Neural cell (in vitro differentiated cells): ENCODE measurements around the gene HAUS3. TPM values are rescaled to one million over a fixed set of nuclear protein-coding genes. Genes with fewer than 3 reads are reported as not detected.

ENCODE experiments used
- H2AFZ ChIP-seq: fragments of 200-600, 300-800 bp; sonication (generic), shearing (Covaris generic); 2 replicates; pipeline ENCODE4 v1.6.0; 2014; ENCODE audit warnings: low read depth, mild to moderate bottlenecking, antibody characterized with exemption, low read length, moderate library complexity
- H3F3A ChIP-seq: fragments of 200-600 bp; shearing (Covaris generic); 2 replicates; pipeline ENCODE4 v1.6.1; 2016; ENCODE audit warnings: mild to moderate bottlenecking, moderate library complexity, mixed read lengths, antibody characterized with exemption, low read length; ENCODE audit not compliant: insufficient read depth, poor library complexity, severe bottlenecking
- H3K27ac ChIP-seq: fragments of 200-600, 300-800 bp; sonication (generic), shearing (Covaris generic); 2 replicates; pipeline ENCODE4 v1.5.1; 2014; ENCODE audit warnings: mild to moderate bottlenecking, low read length, moderate library complexity
- H3K27me3 ChIP-seq: fragments of 300-800, 200-600 bp; sonication (generic), shearing (Covaris generic); 2 replicates; pipeline ENCODE4 v1.6.0; 2014; ENCODE audit warnings: mild to moderate bottlenecking, low read depth, low read length, moderate library complexity; ENCODE audit not compliant: insufficient read depth
- H3K36me3 ChIP-seq: fragments of 300-800, 200-600 bp; sonication (generic), shearing (Covaris generic); 2 replicates; pipeline ENCODE4 v1.5.1; 2014; ENCODE audit warnings: mild to moderate bottlenecking, antibody characterized with exemption, low read length, moderate library complexity; ENCODE audit not compliant: insufficient read depth
- H3K4me2 ChIP-seq: fragments of 300-800, 200-600 bp; sonication (generic), shearing (Covaris generic); 2 replicates; pipeline ENCODE4 v1.6.0; 2014; ENCODE audit warnings: mild to moderate bottlenecking, low read length
- H3K4me3 ChIP-seq: fragments of 300-800, 200-600 bp; sonication (generic), shearing (Covaris generic); 2 replicates; pipeline ENCODE4 v1.5.1; 2014; ENCODE audit warnings: mild to moderate bottlenecking, low read length, moderate library complexity
- H3K79me2 ChIP-seq: fragments of 200-600 bp; shearing (Covaris generic); replicated peaks from 2 replicates; pipeline ENCODE4 v1.6.0; 2014; ENCODE audit warnings: mild to moderate bottlenecking, low read length, moderate library complexity; ENCODE audit not compliant: insufficient read depth
- H3K9ac ChIP-seq: fragments of 300-800, 200-600 bp; sonication (generic), shearing (Covaris generic); 2 replicates; pipeline ENCODE4 v1.6.1; 2016; ENCODE audit warnings: mild to moderate bottlenecking, low read length, mixed read lengths
- H3K9me2 ChIP-seq: fragments of 200-600 bp; shearing (Covaris generic); 2 replicates; pipeline ENCODE4 v1.6.1; 2016; ENCODE audit warnings: mild to moderate bottlenecking, low read length, mixed read lengths; ENCODE audit not compliant: insufficient read depth
- H3K9me3 ChIP-seq: fragments of 200-600, 300-800 bp; sonication (generic), shearing (Covaris generic); 2 replicates; pipeline ENCODE4 v1.6.1; 2016; ENCODE audit warnings: mild to moderate bottlenecking, mixed run types, low read length, moderate library complexity, mixed read lengths
- H4K20me1 ChIP-seq: fragments of 200-600 bp; shearing (Covaris generic); 2 replicates; pipeline ENCODE4 v1.6.1; 2016; ENCODE audit warnings: mild to moderate bottlenecking, mixed run types; ENCODE audit not compliant: insufficient read depth
- EZH2 ChIP-seq: fragments of 200-600, 300-800 bp; shearing (Covaris generic), sonication (generic); IDR thresholded peaks from 2 replicates; pipeline ENCODE4 v1.6.1; 2014; ENCODE audit warnings: antibody characterized with exemption, low read length, borderline replicate concordance, mild to moderate bottlenecking; ENCODE audit not compliant: insufficient read depth, poor library complexity, severe bottlenecking
- MXI1 ChIP-seq: fragments of 450-650 bp; conservative IDR thresholded peaks from 2 replicates; pipeline ENCODE4 v1.6.1; 2014; ENCODE audit warnings: antibody characterized with exemption, mild to moderate bottlenecking; ENCODE audit not compliant: poor library complexity, severe bottlenecking
- POLR2AphosphoS5 ChIP-seq: IDR thresholded peaks from 2 replicates; pipeline ENCODE4 v1.6.1; 2012
- RAD21 ChIP-seq: fragments of 450-650 bp; conservative IDR thresholded peaks from 2 replicates; pipeline ENCODE4 v1.6.1; 2014; ENCODE audit warnings: antibody characterized with exemption, mild to moderate bottlenecking, moderate library complexity
- SMC3 ChIP-seq: fragments of 450-650 bp; conservative IDR thresholded peaks from 2 replicates; pipeline ENCODE4 v1.6.1; 2014; ENCODE audit warnings: antibody characterized with exemption, mild to moderate bottlenecking, moderate library complexity; ENCODE audit not compliant: poor library complexity
- polyA plus RNA-seq: library from polyadenylated mRNA; depleted of rRNA; stranded (reverse); fragments of >200 nt; gene quantifications from 2 replicates; pipeline ENCODE4 v1.2.3, GENCODE V29; 2014
- TF ChIP-seq, protein P1 (sequence below): IDR thresholded peaks from 2 replicates; pipeline ENCODE4 v1.6.1; 2012; ENCODE audit warnings: borderline replicate concordance
- TF ChIP-seq, protein P2 (sequence below): fragments of 450-650 bp; IDR thresholded peaks from 2 replicates; pipeline ENCODE4 v1.5.1; 2014; ENCODE audit warnings: antibody characterized with exemption, mild to moderate bottlenecking, moderate library complexity; ENCODE audit not compliant: poor library complexity, severe bottlenecking

HAUS3 gene
- polyA plus RNA-seq, 1 donor from 2014 or later: 34.2 TPM

DNA sequence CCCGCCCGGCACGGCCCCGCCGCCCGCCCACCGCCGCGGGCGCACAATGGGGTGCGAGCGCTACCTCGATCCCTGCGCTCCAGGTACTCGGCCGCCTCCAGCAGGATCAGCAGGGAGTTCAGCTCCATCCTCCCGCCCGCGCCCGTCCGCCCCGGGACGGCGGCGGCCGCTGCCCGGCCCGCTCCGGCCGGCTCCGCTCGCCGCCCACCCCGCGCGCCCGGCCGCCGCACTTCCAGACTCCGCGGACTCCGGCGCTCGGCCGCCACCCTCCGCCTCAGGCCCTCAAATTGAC is 19.9 kb upstream of the HAUS3 start, which contains the start of gene MXD4:
MXD4 (minus strand) TSS at position 257 of the 292 bp plus-strand sequence; CDS start at position 128, 129 bp downstream.
- Histone ChIP-seq H3K9me3 (no peaks in the 10 kb centered on the region), H3K79me2 (peaks cover 32% of the 10 kb centered on the region), H3K4me2 (peak within 1 kb of the TSS; percentile 48), H2AFZ (peak within 1 kb of the TSS; percentile 56), H3K9ac (peak within 1 kb of the TSS; percentile 89), H3K27me3 (no peaks in the 10 kb centered on the region), H3K9me2 (no peaks in the 10 kb centered on the region), H3F3A (no peaks in the 10 kb centered on the region), H3K4me3 (peak within 1 kb of the TSS; percentile 89), H4K20me1 (peaks cover 28% of the 10 kb centered on the region), H3K27ac (peak within 1 kb of the TSS; percentile 86), H3K36me3 (no peaks in the 10 kb centered on the region)
- TF ChIP-seq EZH2: no peak
- TF ChIP-seq, protein P1, sequence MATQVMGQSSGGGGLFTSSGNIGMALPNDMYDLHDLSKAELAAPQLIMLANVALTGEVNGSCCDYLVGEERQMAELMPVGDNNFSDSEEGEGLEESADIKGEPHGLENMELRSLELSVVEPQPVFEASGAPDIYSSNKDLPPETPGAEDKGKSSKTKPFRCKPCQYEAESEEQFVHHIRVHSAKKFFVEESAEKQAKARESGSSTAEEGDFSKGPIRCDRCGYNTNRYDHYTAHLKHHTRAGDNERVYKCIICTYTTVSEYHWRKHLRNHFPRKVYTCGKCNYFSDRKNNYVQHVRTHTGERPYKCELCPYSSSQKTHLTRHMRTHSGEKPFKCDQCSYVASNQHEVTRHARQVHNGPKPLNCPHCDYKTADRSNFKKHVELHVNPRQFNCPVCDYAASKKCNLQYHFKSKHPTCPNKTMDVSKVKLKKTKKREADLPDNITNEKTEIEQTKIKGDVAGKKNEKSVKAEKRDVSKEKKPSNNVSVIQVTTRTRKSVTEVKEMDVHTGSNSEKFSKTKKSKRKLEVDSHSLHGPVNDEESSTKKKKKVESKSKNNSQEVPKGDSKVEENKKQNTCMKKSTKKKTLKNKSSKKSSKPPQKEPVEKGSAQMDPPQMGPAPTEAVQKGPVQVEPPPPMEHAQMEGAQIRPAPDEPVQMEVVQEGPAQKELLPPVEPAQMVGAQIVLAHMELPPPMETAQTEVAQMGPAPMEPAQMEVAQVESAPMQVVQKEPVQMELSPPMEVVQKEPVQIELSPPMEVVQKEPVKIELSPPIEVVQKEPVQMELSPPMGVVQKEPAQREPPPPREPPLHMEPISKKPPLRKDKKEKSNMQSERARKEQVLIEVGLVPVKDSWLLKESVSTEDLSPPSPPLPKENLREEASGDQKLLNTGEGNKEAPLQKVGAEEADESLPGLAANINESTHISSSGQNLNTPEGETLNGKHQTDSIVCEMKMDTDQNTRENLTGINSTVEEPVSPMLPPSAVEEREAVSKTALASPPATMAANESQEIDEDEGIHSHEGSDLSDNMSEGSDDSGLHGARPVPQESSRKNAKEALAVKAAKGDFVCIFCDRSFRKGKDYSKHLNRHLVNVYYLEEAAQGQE: no peak
- peak; percentile 68 for TF ChIP-seq POLR2AphosphoS5
- TF ChIP-seq, protein P2, sequence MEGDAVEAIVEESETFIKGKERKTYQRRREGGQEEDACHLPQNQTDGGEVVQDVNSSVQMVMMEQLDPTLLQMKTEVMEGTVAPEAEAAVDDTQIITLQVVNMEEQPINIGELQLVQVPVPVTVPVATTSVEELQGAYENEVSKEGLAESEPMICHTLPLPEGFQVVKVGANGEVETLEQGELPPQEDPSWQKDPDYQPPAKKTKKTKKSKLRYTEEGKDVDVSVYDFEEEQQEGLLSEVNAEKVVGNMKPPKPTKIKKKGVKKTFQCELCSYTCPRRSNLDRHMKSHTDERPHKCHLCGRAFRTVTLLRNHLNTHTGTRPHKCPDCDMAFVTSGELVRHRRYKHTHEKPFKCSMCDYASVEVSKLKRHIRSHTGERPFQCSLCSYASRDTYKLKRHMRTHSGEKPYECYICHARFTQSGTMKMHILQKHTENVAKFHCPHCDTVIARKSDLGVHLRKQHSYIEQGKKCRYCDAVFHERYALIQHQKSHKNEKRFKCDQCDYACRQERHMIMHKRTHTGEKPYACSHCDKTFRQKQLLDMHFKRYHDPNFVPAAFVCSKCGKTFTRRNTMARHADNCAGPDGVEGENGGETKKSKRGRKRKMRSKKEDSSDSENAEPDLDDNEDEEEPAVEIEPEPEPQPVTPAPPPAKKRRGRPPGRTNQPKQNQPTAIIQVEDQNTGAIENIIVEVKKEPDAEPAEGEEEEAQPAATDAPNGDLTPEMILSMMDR: no peak
- TF ChIP-seq SMC3: no peak
- TF ChIP-seq MXI1: no peak

DNA sequence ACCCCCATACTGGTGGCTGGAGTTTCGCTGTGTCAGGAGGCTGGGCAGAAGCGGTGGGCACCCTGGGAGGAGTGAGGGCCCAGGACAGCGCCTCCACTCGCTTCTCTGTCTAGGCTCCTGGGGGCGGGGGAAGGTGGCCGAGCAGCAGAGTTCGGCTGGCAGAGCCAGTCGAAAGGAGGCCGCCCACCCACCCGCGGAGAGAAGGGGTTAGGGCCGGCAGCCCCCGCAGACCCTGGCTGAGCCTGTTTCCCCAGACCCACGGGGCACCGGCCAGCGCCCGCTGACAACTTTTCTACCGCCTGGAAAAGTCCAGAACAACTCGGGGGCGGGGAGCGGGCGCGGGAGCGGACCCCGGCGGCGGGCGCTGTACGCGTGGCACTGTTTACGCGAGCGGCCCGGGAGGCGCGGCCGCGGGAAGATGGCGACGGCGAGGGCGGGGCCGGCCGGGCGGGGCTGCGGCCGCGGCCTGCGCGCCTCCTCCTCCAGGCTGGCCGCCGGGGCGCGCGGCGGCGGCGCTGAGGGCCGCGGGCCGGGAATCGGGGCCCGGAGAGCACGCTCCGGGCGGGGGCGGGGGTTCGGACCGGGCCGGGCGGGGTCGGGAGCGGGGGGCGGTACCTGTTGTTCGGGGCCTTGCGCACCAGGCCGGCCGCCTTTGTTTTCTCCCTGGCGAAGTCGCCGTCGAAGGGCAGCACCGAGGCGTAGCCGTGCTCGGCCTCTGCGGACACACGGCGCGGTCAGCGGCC is 19.4 kb upstream of the HAUS3 start:
- Histone ChIP-seq H3K27me3 (no peaks in the 10 kb centered on the region), H3K27ac (no peak overlapping the region), H3K36me3 (no peaks in the 10 kb centered on the region), H3K9me2 (no peaks in the 10 kb centered on the region), H3K9me3 (no peaks in the 10 kb centered on the region), H4K20me1 (peaks cover 29% of the 10 kb centered on the region), H2AFZ (no peak overlapping the region), H3K4me3 (peak overlapping the region; percentile 89), H3F3A (no peaks in the 10 kb centered on the region), H3K79me2 (peaks cover 32% of the 10 kb centered on the region), H3K4me2 (peak overlapping the region; percentile 44), H3K9ac (peak overlapping the region; percentile 70)
- TF ChIP-seq MXI1: peak; percentile 89
- TF ChIP-seq, protein P1: no peak
- no peak for TF ChIP-seq RAD21
- TF ChIP-seq, protein P2: no peak
